WERI-Rb-1 (cell line): Measurements from ENCODE around the gene SHISAL2A.
"Not testable (repeated sequence)": the region's sequence is repeated elsewhere in the genome, so short reads cannot be mapped to it uniquely, and the experiment has no call there.

ENCODE experiments used
- DNase-seq: peaks from one replicate; pipeline ENCODE4 v3.0.0-alpha.2; 2020
- H3K27ac ChIP-seq: fragments of 250-450 bp; sonication (Bioruptor Pico); 2 replicates; pipeline ENCODE4 v1.5.1; 2020; ENCODE audit warnings: mild to moderate bottlenecking, moderate library complexity
- H3K27me3 ChIP-seq: fragments of 250-450 bp; sonication (Bioruptor Pico); 2 replicates; pipeline ENCODE4 v1.5.1; 2021; ENCODE audit warnings: mild to moderate bottlenecking, low read depth, moderate library complexity; ENCODE audit not compliant: insufficient read depth, severe bottlenecking
- H3K36me3 ChIP-seq: fragments of 250-450 bp; sonication (Bioruptor Pico); 2 replicates; pipeline ENCODE4 v1.5.1; 2020; ENCODE audit warnings: mild to moderate bottlenecking, moderate library complexity
- H3K4me3 ChIP-seq: 2 replicates; pipeline ENCODE4 v1.5.1; 2011; ENCODE audit warnings: low read depth, mild to moderate bottlenecking, control low read depth, low read length
- H3K9me3 ChIP-seq: fragments of 250-450 bp; sonication (Bioruptor Pico); 2 replicates; pipeline ENCODE4 v1.5.1; 2021; ENCODE audit warnings: mild to moderate bottlenecking, moderate library complexity; ENCODE audit not compliant: severe bottlenecking
- TF ChIP-seq, protein P1 (sequence below): IDR thresholded peaks from 2 replicates; pipeline ENCODE4 v1.5.1; 2011; ENCODE audit warnings: low read depth, mild to moderate bottlenecking, control low read depth, inconsistent platforms, low read length

Gene SHISAL2A

GRCh38 chr1:52691821-52692220, 58.9 kb downstream of the SHISAL2A start:
- peaks cover 62% of the 10 kb centered on the region for H3K36me3 ChIP-seq
- no peaks in the 10 kb centered on the region for H3K9me3 ChIP-seq
- H3K27me3 ChIP-seq: no peaks in the 10 kb centered on the region
- DNase-seq: no peak
- TF ChIP-seq, protein P1, sequence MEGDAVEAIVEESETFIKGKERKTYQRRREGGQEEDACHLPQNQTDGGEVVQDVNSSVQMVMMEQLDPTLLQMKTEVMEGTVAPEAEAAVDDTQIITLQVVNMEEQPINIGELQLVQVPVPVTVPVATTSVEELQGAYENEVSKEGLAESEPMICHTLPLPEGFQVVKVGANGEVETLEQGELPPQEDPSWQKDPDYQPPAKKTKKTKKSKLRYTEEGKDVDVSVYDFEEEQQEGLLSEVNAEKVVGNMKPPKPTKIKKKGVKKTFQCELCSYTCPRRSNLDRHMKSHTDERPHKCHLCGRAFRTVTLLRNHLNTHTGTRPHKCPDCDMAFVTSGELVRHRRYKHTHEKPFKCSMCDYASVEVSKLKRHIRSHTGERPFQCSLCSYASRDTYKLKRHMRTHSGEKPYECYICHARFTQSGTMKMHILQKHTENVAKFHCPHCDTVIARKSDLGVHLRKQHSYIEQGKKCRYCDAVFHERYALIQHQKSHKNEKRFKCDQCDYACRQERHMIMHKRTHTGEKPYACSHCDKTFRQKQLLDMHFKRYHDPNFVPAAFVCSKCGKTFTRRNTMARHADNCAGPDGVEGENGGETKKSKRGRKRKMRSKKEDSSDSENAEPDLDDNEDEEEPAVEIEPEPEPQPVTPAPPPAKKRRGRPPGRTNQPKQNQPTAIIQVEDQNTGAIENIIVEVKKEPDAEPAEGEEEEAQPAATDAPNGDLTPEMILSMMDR: no peak
- H3K27ac ChIP-seq: no peak overlapping the region
- H3K4me3 ChIP-seq: no peak overlapping the region

DNA sequence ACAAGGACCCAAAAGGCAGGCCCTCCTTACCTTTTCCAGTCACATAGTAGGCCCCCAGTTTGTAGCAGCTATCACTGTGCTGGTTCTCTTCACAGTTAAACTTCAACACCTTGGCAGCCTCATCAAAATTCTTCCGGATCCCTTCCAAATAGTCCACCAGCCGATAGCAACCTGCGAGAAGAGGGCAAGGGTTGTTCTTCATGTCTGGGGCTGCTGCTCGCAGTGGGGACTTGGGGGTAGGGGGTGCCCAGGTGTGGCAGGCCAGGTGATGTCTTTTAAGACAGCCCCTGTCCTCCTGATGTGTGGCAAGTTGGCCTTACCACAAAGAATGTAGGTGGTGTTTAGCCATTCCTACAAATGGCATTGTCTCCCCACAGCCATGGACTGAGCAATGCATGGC, 59.7 kb downstream of the SHISAL2A start:
- TF ChIP-seq, protein P1: no peak
- no peaks in the 10 kb centered on the region for H3K27me3 ChIP-seq
- DNase-seq: no peak
- peaks cover 58% of the 10 kb centered on the region for H3K36me3 ChIP-seq
- no peak overlapping the region for H3K27ac ChIP-seq
- no peaks in the 10 kb centered on the region for H3K9me3 ChIP-seq
- no peak overlapping the region for H3K4me3 ChIP-seq

- H3K4me3 ChIP-seq, H3K27me3 ChIP-seq, H3K9me3 ChIP-seq, H3K27ac ChIP-seq, DNase-seq: not testable (repeated sequence)
- H3K36me3 ChIP-seq: peaks cover 52% of the 10 kb centered on the region
These were observed 60.4 kb downstream of the SHISAL2A start for GRCh38 chr1:52693351-52693750.

GRCh38 chr1:52693843-52694242, 60.9 kb downstream of the SHISAL2A start:
- no peak overlapping the region for H3K4me3 ChIP-seq
- DNase-seq: no peak
- H3K27ac ChIP-seq: no peak overlapping the region
- peaks cover 48% of the 10 kb centered on the region for H3K36me3 ChIP-seq
- no peaks in the 10 kb centered on the region for H3K9me3 ChIP-seq
- TF ChIP-seq, protein P1: no peak
- no peaks in the 10 kb centered on the region for H3K27me3 ChIP-seq

DNA sequence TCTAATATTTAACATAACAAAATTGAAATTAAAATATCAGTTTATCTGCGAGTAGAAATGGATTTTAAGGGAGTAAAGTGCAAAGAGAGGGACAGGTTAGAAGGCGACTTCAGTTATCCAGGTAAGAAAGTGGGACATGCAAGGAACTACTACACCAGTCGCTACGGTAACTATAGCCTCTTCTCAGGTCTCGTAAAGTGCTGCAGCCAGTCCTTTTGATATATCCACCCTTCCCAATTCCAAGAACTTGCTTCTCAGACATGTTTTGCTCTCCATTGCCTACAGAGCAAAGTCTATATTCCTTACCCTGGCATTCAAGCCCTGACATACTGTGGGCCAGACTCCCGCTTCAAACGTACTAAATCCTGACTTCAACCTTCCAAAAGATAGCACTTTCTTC, 62.7 kb downstream of the SHISAL2A start:
- Histone ChIP-seq H3K27ac (no peak overlapping the region), H3K27me3 (no peaks in the 10 kb centered on the region), H3K9me3 (no peaks in the 10 kb centered on the region), H3K4me3 (no peak overlapping the region), H3K36me3 (peaks cover 35% of the 10 kb centered on the region)
- TF ChIP-seq, protein P1: no peak
- no peak for DNase-seq

DNA sequence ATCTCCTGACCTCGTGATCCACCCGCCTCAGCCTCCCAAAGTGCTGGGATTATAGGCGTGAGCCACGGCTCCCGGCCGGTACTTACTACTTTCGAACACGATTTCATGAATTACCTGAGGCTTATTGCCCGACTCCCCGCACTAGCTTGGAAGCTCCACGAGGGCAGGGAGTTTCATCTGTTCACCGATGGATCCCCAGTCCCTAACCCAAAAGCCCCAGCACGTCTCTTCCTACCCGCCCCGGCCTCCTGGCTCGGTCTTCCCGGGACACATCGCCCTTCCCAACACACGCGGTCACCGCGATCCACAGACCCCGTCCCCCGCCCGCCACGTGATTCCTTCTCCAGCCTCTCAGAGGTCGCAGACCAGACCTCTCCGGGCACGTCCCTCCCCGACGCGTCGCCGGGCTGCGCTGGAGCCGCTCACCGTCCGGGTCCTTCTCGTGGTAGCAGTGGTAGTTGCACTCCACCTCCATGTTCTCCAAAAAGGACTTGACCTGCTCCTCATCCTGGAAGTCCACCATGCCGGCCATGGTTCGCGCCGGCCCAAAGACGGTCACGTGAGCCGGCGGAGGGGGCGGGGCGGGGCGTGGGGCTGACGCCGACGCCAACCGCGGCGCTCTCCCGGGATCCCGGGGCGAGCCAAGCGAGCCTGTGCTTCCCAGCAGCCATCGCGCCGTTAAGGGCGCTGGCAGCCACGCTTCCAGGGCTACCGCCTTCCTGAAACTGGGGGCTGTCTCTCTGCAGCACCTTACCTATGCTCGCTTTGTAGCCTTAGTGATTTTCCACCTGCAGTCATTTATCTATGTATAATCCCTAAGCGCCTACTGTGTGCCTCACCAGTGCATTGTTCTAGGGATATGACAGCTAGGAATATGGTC, 65.1 kb downstream of the SHISAL2A start, which contains the start of gene COA7:
Gene COA7, minus strand, starts transcription at position 553 of the 880 bp plus-strand sequence. Its CDS starts 21 bp downstream, at position 532.
- peak within 1 kb of the TSS; percentile 62 for H3K4me3 ChIP-seq
- peaks cover 15% of the 10 kb centered on the region for H3K36me3 ChIP-seq
- TF ChIP-seq, protein P1: no peak
- H3K27me3 ChIP-seq: no peaks in the 10 kb centered on the region
- no peaks in the 10 kb centered on the region for H3K9me3 ChIP-seq
- peak; percentile 85 for DNase-seq
- H3K27ac ChIP-seq: peak within 1 kb of the TSS; percentile 77
